Measurements from ENCODE around the gene UVSSA. TPM values are rescaled to one million over a fixed set of nuclear protein-coding genes. Genes with fewer than 3 reads are reported as not detected.
A peak's percentile ranks its signal among the peaks of the same experiment; 100 is the strongest.

UVSSA gene
- total and polyA plus RNA-seq, 12 donors: 2.4 to 11.9 (median 6.6) TPM

DNA sequence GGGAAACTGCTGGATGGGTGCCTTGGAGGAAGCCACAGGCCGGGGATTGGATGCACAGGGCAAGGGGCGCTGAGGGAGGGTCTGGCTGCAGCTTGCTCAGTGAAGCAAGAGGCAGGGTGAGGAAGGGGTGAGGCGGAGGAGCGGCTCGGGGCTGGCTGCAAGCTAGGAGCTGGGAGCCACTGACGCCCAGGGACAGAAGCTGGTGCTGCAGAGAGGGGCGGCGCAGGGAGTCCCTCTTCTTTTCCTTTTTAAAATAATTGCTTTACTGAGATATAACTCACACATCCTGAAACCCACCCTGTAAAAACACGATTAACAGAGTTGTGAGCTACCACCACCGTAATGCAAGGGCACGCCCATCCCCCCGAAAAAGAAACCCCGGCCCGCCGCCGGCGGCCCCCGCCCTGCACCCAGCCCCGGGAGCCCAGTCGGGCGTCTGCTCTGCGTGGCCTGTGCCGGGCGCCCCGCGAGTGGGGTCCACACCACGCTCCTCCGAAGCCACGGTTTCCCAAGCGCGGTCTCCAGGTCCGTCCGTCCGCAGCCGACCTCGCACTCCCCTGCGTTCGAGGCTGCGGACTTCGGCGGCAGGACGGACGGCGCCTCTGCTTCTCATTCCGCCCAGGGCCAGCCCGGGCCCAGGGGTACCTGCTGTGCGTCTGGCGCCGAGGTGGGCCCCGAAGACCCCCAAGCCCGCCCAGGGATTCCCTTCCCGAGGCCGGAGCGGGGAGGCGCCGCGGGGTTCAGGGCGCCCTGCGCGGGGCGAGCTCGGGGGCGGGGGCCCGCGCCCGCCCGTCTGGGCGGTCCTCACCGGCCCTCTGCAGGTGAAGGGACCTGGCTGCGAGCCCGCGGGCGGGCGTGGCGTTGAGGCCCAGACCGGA, 866 bp upstream of the UVSSA start:
- H3K9me3 ChIP-seq: no peaks in the 10 kb centered on the region
- intact Hi-C loops (cut with DNase I): loop anchor here in 9 of 10 donors (1.0 to 10.0 kb wide), 12 partner anchors 37 to 379 kb away; partner anchors contain the start of genes CTBP1 (in 7 of the 9), MAEA (in 3 of the 9), TACC3 (in 1 of the 9) and TMEM129 (in 1 of the 9)
- peak overlapping the region; percentile 63 to 100 (median 98) for H3K27ac ChIP-seq
- peak in 4 of 8 donors; percentile 8 to 12 (median 10) for ATAC-seq
- H3K36me3 ChIP-seq: peaks cover 0 to 25% (median 5%) of the 10 kb centered on the region in 9 donors
- WGBS, 2 donors: 0 to 1% methylated on average over 57 to 76 of the region's 76 CpGs
- peaks cover 7 to 34% (median 21%) of the 10 kb centered on the region in 9 donors for H3K4me1 ChIP-seq
- TF ChIP-seq, protein P1, sequence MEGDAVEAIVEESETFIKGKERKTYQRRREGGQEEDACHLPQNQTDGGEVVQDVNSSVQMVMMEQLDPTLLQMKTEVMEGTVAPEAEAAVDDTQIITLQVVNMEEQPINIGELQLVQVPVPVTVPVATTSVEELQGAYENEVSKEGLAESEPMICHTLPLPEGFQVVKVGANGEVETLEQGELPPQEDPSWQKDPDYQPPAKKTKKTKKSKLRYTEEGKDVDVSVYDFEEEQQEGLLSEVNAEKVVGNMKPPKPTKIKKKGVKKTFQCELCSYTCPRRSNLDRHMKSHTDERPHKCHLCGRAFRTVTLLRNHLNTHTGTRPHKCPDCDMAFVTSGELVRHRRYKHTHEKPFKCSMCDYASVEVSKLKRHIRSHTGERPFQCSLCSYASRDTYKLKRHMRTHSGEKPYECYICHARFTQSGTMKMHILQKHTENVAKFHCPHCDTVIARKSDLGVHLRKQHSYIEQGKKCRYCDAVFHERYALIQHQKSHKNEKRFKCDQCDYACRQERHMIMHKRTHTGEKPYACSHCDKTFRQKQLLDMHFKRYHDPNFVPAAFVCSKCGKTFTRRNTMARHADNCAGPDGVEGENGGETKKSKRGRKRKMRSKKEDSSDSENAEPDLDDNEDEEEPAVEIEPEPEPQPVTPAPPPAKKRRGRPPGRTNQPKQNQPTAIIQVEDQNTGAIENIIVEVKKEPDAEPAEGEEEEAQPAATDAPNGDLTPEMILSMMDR (IDR thresholded peaks at IDR 0.05): peak in 3 of 9 donors; percentile 25 to 54 (median 50)
- H3K4me3 ChIP-seq: peak overlapping the region; percentile 75 to 97 (median 90)
- no peaks in the 10 kb centered on the region for H3K27me3 ChIP-seq
- peak in 1 of 2 donors; percentile 57 for DNase-seq

DNA sequence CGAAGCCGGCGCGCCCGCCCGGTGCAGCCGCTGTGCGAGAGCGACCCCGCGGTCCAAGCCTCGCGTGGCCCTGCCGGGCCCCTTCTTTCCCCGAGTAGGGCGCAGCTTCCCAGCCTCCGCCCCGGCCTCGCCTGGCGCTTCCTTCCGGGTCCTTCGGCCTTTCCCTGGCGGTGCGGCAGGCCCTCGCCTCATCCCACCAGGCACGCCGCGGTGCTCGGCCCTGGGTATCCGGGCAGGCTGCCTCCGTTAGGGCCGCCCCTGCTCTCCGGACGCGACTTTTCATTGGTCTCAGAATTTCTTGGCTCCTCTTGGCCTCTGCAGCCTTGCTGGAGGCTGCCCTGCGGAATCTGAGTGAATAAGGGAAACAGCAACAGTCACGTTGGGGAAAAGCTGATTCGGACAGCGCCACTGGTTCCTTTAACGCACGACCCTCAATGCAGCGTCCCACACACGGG, 429 bp downstream of the UVSSA start:
- Histone ChIP-seq H3K27me3 (no peaks in the 10 kb centered on the region), H3K4me1 (peaks cover 7 to 38% (median 21%) of the 10 kb centered on the region in 9 donors), H3K9me3 (no peaks in the 10 kb centered on the region), H3K36me3 (peaks cover 0 to 19% (median 0%) of the 10 kb centered on the region in 9 donors), H3K4me3 (peak overlapping the region; percentile 64 to 97 (median 88)), H3K27ac (peak overlapping the region; percentile 94 to 100 (median 98))
- peak; percentile 76 for DNase-seq
- WGBS, 2 donors: 0 to 1% methylated on average over 42 to 43 of the region's 43 CpGs
- peak; percentile 26 to 63 (median 38) for ATAC-seq
- intact Hi-C loops (cut with DNase I): loop anchor here in 9 of 10 donors (2.0 to 10.0 kb wide), 10 partner anchors 40 to 377 kb away; partner anchors contain the start of genes CTBP1 (in 5 of the 9), MAEA (in 3 of the 9), TACC3 (in 1 of the 9) and TMEM129 (in 1 of the 9)
- TF ChIP-seq, protein P1 (IDR thresholded peaks at IDR 0.05): peak in 1 of 9 donors; percentile 3

- peaks cover 7 to 35% (median 21%) of the 10 kb centered on the region in 9 donors for H3K4me1 ChIP-seq
- TF ChIP-seq, protein P1 (IDR thresholded peaks at IDR 0.05): no peak
- H3K4me3 ChIP-seq: peak overlapping the region; percentile 64 to 97 (median 88)
- 72 to 74% methylated on average over 12 of the region's 12 CpGs for WGBS, 2 donors
- ATAC-seq: no peak
- no peaks in the 10 kb centered on the region for H3K9me3 ChIP-seq
- no peak for DNase-seq
- H3K27ac ChIP-seq: peak overlapping the region; percentile 94 to 100 (median 98)
- intact Hi-C loops (cut with DNase I): loop anchor here in 9 of 10 donors (5.0 to 10.0 kb wide), 8 partner anchors 41 to 377 kb away; partner anchors contain the start of genes CTBP1 (in 1 of the 9), MAEA (in 1 of the 9), TACC3 (in 1 of the 9) and TMEM129 (in 1 of the 9)
- H3K27me3 ChIP-seq: no peaks in the 10 kb centered on the region
- peaks cover 0 to 25% (median 5%) of the 10 kb centered on the region in 9 donors for H3K36me3 ChIP-seq
Measured at GRCh38 chr4:1348014-1348513, 1.1 kb downstream of the UVSSA start.

GRCh38 chr4:1348746-1349145, 1.7 kb downstream of the UVSSA start:
- TF ChIP-seq, protein P1 (IDR thresholded peaks at IDR 0.05): no peak
- H3K27me3 ChIP-seq: no peaks in the 10 kb centered on the region
- 92% methylated on average over 25 of the region's 25 CpGs for WGBS, 2 donors
- no peak overlapping the region for H3K4me3 ChIP-seq
- peaks cover 7 to 35% (median 21%) of the 10 kb centered on the region in 9 donors for H3K4me1 ChIP-seq
- ATAC-seq (no peak), DNase-seq (no peak)
- peaks cover 0 to 32% (median 8%) of the 10 kb centered on the region in 9 donors for H3K36me3 ChIP-seq
- no peaks in the 10 kb centered on the region for H3K9me3 ChIP-seq
- intact Hi-C loops (cut with DNase I): loop anchor here in 9 of 10 donors (5.0 to 10.0 kb wide), 8 partner anchors 41 to 376 kb away; partner anchors contain the start of genes CTBP1 (in 1 of the 9), MAEA (in 1 of the 9), TACC3 (in 1 of the 9) and TMEM129 (in 1 of the 9)
- peak overlapping the region in 4 of 10 donors; percentile 95 to 100 (median 100) for H3K27ac ChIP-seq

All from heart right ventricle (tissue), 16 donors.